GM12878 (cell line): Measurements from ENCODE around the gene CLN6.

Experiments
- CTCF ChIP-seq, 3 experiments: IDR thresholded peaks in 2 of 3; conservative IDR thresholded peaks in 1 of 3; 2 replicates each; pipeline ENCODE4 v1.5.1; 2011; ENCODE audit warnings: low read depth in 3 of 3, low read length in 3 of 3, mild to moderate bottlenecking in 3 of 3, control low read depth in 2 of 3, moderate library complexity in 2 of 3, inconsistent platforms in 1 of 3, mixed read lengths in 1 of 3; ENCODE audit not compliant: control insufficient read depth in 2 of 3, insufficient read depth in 1 of 3; ENCODE audit errors: extremely low read depth in 1 of 3
- DPF2 ChIP-seq: fragments of 450-650 bp; IDR thresholded peaks from 2 replicates; pipeline ENCODE4 v1.6.1; 2017; ENCODE audit warnings: mild to moderate bottlenecking
- EGR1 ChIP-seq, 2 experiments: IDR thresholded peaks; 1 replicate in 1 of 2; 2 replicates in 1 of 2; pipeline ENCODE4 v1.6.1; 2011 to 2012; ENCODE audit warnings: low read depth in 2 of 2, low read length in 2 of 2, borderline replicate concordance in 1 of 2, mild to moderate bottlenecking in 1 of 2, moderate library complexity in 1 of 2
- EP300 ChIP-seq, 2 experiments: fragments of 150-350 bp in 1 of 2; IDR thresholded peaks; 2 replicates each; pipeline ENCODE4 v1.6.1; 2011 to 2012; ENCODE audit warnings: low read depth in 2 of 2, low read length in 2 of 2, borderline replicate concordance in 1 of 2, improper control_type of control experiment in 1 of 2, inconsistent platforms in 1 of 2; ENCODE audit not compliant: control insufficient read depth in 1 of 2
- NR2C2 ChIP-seq: IDR thresholded peaks from 2 replicates; pipeline ENCODE4 v1.6.1; 2011; ENCODE audit warnings: borderline replicate concordance, low read depth; ENCODE audit not compliant: control insufficient read depth, insufficient read length
- NRF1 ChIP-seq: conservative IDR thresholded peaks from 2 replicates; pipeline ENCODE4 v1.6.1; 2011; ENCODE audit warnings: mild to moderate bottlenecking, low read depth, low read length, improper control_type of control experiment
- RAD21 ChIP-seq: IDR thresholded peaks from 2 replicates; pipeline ENCODE4 v1.6.1; 2011; ENCODE audit warnings: mild to moderate bottlenecking, low read depth, low read length, moderate library complexity; ENCODE audit not compliant: insufficient read depth
- SIN3A ChIP-seq: IDR thresholded peaks from 2 replicates; pipeline ENCODE4 v1.6.1; 2012; ENCODE audit warnings: low read depth, low read length, improper control_type of control experiment
- SP1 ChIP-seq: IDR thresholded peaks from one replicate; pipeline ENCODE4 v1.6.1; 2011; ENCODE audit warnings: low read depth, low read length
- ZBTB4 ChIP-seq: fragments of 450-650 bp; formaldehyde crosslinking; IDR thresholded peaks from 2 replicates; pipeline ENCODE4 v1.4.0; 2022; ENCODE audit warnings: mild to moderate bottlenecking, moderate library complexity
- TF ChIP-seq, protein P1 (sequence below): IDR thresholded peaks from 2 replicates; pipeline ENCODE4 v1.6.1; 2011; ENCODE audit warnings: borderline replicate concordance, low read depth, mild to moderate bottlenecking, moderate library complexity, mixed read lengths, low read length; ENCODE audit not compliant: insufficient read depth; ENCODE audit errors: extremely low read length
- TF ChIP-seq, protein P2 (sequence below): fragments of 450-650 bp; IDR thresholded peaks from 2 replicates; pipeline ENCODE4 v1.6.1; 2017; ENCODE audit warnings: mild to moderate bottlenecking, low read depth, inconsistent platforms; ENCODE audit not compliant: poor library complexity, severe bottlenecking

DNA sequence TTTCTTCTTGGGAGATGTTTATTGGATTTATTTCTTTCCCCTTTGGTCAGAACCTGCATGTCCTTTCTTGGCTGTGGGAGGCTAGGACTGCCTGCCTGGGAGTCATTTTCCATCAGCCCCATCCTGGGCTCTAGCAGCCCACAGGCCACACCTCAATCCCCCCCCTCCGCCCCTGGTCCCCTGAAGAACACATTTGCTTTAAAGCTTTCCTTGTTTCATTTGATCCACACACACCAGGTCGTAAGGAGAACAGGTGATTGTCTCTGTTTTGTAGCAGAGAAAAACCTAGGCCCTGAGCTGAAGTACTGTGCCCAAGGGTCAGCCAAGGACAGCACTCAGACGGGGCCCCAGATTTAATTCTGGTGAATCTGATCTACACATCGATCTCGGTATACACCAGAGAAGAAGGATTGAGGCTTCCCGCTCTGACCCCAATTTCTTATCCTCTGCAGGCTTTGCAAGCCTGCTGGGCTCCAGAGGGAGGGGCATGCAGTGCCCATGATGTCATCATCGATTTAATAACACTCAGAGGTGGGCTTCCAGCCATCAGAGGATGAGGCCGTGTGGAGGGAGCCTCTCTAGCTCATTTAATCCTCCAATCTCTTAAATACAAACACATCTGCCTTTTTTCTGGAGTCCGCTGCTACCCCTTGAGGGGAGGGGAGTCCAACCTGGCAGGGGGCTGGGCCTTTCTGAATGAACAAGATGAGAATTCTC lies 1.7 kb upstream of the CLN6 start:
- TF ChIP-seq CTCF (IDR thresholded peaks at IDR 0.05 in 2 of 3, conservative IDR thresholded peaks at IDR 0.05 in 1 of 3; ENCODE audit: control insufficient read depth in 2 of 3, extremely low read depth in 1 of 3, insufficient read depth in 1 of 3, low read depth in 3 of 3, low read length in 3 of 3) (no peak), EGR1 (IDR thresholded peaks at IDR 0.05; ENCODE audit: borderline replicate concordance in 1 of 2, low read depth in 2 of 2, low read length in 2 of 2) (no peak), DPF2 (no peak), NR2C2 (no peak), RAD21 (no peak), EP300 (IDR thresholded peaks at IDR 0.05; ENCODE audit: borderline replicate concordance in 1 of 2, control insufficient read depth in 1 of 2, low read depth in 2 of 2, low read length in 2 of 2) (no peak), SP1 (no peak), NRF1 (no peak), SIN3A (no peak), ZBTB4 (CRISPR knock-in tag) (no peak)
- TF ChIP-seq, protein P1, sequence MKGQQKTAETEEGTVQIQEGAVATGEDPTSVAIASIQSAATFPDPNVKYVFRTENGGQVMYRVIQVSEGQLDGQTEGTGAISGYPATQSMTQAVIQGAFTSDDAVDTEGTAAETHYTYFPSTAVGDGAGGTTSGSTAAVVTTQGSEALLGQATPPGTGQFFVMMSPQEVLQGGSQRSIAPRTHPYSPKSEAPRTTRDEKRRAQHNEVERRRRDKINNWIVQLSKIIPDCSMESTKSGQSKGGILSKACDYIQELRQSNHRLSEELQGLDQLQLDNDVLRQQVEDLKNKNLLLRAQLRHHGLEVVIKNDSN: no peak
- TF ChIP-seq, protein P2, sequence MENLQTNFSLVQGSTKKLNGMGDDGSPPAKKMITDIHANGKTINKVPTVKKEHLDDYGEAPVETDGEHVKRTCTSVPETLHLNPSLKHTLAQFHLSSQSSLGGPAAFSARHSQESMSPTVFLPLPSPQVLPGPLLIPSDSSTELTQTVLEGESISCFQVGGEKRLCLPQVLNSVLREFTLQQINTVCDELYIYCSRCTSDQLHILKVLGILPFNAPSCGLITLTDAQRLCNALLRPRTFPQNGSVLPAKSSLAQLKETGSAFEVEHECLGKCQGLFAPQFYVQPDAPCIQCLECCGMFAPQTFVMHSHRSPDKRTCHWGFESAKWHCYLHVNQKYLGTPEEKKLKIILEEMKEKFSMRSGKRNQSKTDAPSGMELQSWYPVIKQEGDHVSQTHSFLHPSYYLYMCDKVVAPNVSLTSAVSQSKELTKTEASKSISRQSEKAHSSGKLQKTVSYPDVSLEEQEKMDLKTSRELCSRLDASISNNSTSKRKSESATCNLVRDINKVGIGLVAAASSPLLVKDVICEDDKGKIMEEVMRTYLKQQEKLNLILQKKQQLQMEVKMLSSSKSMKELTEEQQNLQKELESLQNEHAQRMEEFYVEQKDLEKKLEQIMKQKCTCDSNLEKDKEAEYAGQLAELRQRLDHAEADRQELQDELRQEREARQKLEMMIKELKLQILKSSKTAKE: no peak
